OCI-LY1 (cell line): ENCODE measurements around the gene RHBDF2.

Experiments
- H2AFZ ChIP-seq: fragments of 200-600 bp; sonication (generic), shearing (Covaris generic); 2 replicates; pipeline ENCODE4 v1.6.0; 2014; ENCODE audit warnings: antibody characterized with exemption, mild to moderate bottlenecking, low read length
- H3F3A ChIP-seq: fragments of 200-600 bp; sonication (generic), shearing (Covaris generic); 2 replicates; pipeline ENCODE4 v1.6.0; 2014; ENCODE audit warnings: mild to moderate bottlenecking, antibody characterized with exemption, low read length, moderate library complexity; ENCODE audit not compliant: insufficient read depth
- H3K27ac ChIP-seq: fragments of 200-600 bp; sonication (generic); 2 replicates; pipeline ENCODE4 v1.5.1; 2014; ENCODE audit warnings: low read length, mixed run types, mild to moderate bottlenecking, low read depth; ENCODE audit not compliant: poor library complexity, severe bottlenecking
- H3K27me3 ChIP-seq: fragments of 200-600 bp; sonication (generic); 2 replicates; pipeline ENCODE4 v1.6.0; 2014; ENCODE audit warnings: antibody characterized with exemption, mild to moderate bottlenecking, low read length, moderate library complexity; ENCODE audit not compliant: insufficient read depth
- H3K36me3 ChIP-seq: fragments of 200-600 bp; sonication (generic); 2 replicates; pipeline ENCODE4 v1.6.1; 2014; ENCODE audit warnings: mild to moderate bottlenecking, antibody characterized with exemption, low read length, moderate library complexity, mixed read lengths; ENCODE audit not compliant: insufficient read depth
- H3K4me1 ChIP-seq: fragments of 200-600 bp; sonication (generic); 2 replicates; pipeline ENCODE4 v1.5.1; 2014; ENCODE audit warnings: mild to moderate bottlenecking, low read length, moderate library complexity; ENCODE audit not compliant: insufficient read depth, severe bottlenecking
- H3K4me2 ChIP-seq: fragments of 200-600 bp; sonication (generic), shearing (Covaris generic); 2 replicates; pipeline ENCODE4 v1.6.1; 2014; ENCODE audit warnings: low read length
- H3K4me3 ChIP-seq: fragments of 200-600 bp; sonication (generic); 2 replicates; pipeline ENCODE4 v1.5.1; 2014; ENCODE audit warnings: low read length, low read depth, mild to moderate bottlenecking, mixed read lengths; ENCODE audit not compliant: poor library complexity, severe bottlenecking
- H3K79me2 ChIP-seq: fragments of 200-600 bp; shearing (Covaris generic); 2 replicates; pipeline ENCODE4 v1.6.1; 2016; ENCODE audit warnings: mixed run types, low read length, mixed read lengths; ENCODE audit not compliant: insufficient read depth
- H3K9ac ChIP-seq: fragments of 200-600 bp; sonication (generic), shearing (Covaris generic); 2 replicates; pipeline ENCODE4 v1.6.1; 2014; ENCODE audit warnings: mild to moderate bottlenecking, low read length, mixed read lengths
- H3K9me2 ChIP-seq: fragments of 200-600 bp; sonication (generic), shearing (Covaris generic); 2 replicates; pipeline ENCODE4 v1.6.1; 2014; ENCODE audit warnings: low read depth, mild to moderate bottlenecking, low read length, mixed read lengths
- H3K9me3 ChIP-seq: fragments of 200-600 bp; shearing (Covaris generic); 2 replicates; pipeline ENCODE4 v1.6.1; 2014; ENCODE audit warnings: low read length, mixed read lengths
- H4K20me1 ChIP-seq: fragments of 200-600 bp; sonication (generic), shearing (Covaris generic); 2 replicates; pipeline ENCODE4 v1.6.0; 2016; ENCODE audit warnings: mild to moderate bottlenecking, low read length; ENCODE audit not compliant: insufficient read depth
- EZH2 ChIP-seq: fragments of 200-600 bp; sonication (generic), shearing (Covaris generic); IDR thresholded peaks from 2 replicates; pipeline ENCODE4 v1.8.0; 2017; ENCODE audit warnings: borderline replicate concordance, mixed run types, mild to moderate bottlenecking, antibody characterized with exemption, low read length, moderate library complexity, mixed read lengths
- TF ChIP-seq, protein P1 (sequence below): fragments of 200-600 bp; sonication (generic), shearing (Covaris generic); IDR thresholded peaks from 2 replicates; pipeline ENCODE4 v1.5.1; 2017; ENCODE audit warnings: mild to moderate bottlenecking, antibody characterized with exemption, low read length, moderate library complexity, mixed read lengths

Gene RHBDF2

DNA sequence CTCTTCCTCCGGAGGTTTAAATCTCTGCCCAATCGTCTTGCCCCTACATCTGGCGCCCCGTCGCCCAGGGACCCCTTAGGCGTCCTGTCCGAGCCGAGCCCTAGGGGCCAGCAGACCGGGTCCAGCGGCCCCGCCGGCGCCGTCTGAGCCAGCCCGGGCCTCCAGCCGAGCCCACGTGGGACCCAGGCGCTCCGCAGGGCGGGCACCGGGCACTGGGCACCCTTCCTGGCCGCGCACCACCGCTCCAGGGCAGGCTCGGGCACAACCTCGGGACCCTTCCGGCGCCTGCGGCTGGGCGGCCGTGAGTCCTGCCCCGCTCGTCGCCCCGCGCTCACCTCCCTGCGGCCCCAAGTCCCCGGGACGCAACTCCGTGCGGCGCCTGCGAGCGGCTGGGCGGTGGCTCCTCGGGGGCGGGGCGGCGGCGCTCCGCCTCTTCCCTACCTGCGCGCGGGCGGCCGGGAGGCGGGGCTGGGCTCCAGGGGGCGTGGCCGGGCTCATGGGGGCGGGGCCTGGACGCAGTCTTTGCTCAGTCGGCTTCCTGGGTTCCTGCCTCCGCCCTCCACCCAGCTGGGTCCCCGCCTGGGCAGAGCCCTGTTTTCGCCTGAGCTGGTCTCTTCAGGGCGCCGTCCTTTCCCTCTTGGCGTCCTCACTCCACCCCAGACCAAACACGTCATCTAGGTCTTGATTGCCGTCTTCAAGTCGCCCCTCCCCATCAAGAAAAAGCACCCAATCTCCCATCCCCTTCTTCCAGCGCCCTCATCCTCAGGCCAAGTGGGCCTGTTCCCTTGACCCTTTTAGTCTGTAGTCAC, at the start of gene RHBDF2:
Gene RHBDF2 (minus strand): TSS at position 406 of the 809 bp plus-strand sequence. CDS start 19,899 bp downstream, outside the sequence.
- Histone ChIP-seq H3F3A (no peaks in the 10 kb centered on the region), H3K9me3 (no peaks in the 10 kb centered on the region), H3K36me3 (no peaks in the 10 kb centered on the region), H3K9ac (peak within 1 kb of the TSS; percentile 72), H3K4me1 (peaks cover 43% of the 10 kb centered on the region), H3K4me3 (peak within 1 kb of the TSS; percentile 85), H3K9me2 (no peaks in the 10 kb centered on the region), H3K27ac (peak within 1 kb of the TSS; percentile 38), H3K27me3 (no peaks in the 10 kb centered on the region), H2AFZ (no peak within 1 kb of the TSS), H3K79me2 (no peaks in the 10 kb centered on the region), H3K4me2 (peak within 1 kb of the TSS; percentile 81), H4K20me1 (no peaks in the 10 kb centered on the region)
- TF ChIP-seq, protein P1, sequence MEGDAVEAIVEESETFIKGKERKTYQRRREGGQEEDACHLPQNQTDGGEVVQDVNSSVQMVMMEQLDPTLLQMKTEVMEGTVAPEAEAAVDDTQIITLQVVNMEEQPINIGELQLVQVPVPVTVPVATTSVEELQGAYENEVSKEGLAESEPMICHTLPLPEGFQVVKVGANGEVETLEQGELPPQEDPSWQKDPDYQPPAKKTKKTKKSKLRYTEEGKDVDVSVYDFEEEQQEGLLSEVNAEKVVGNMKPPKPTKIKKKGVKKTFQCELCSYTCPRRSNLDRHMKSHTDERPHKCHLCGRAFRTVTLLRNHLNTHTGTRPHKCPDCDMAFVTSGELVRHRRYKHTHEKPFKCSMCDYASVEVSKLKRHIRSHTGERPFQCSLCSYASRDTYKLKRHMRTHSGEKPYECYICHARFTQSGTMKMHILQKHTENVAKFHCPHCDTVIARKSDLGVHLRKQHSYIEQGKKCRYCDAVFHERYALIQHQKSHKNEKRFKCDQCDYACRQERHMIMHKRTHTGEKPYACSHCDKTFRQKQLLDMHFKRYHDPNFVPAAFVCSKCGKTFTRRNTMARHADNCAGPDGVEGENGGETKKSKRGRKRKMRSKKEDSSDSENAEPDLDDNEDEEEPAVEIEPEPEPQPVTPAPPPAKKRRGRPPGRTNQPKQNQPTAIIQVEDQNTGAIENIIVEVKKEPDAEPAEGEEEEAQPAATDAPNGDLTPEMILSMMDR = no peak
- TF ChIP-seq EZH2 = no peak

DNA sequence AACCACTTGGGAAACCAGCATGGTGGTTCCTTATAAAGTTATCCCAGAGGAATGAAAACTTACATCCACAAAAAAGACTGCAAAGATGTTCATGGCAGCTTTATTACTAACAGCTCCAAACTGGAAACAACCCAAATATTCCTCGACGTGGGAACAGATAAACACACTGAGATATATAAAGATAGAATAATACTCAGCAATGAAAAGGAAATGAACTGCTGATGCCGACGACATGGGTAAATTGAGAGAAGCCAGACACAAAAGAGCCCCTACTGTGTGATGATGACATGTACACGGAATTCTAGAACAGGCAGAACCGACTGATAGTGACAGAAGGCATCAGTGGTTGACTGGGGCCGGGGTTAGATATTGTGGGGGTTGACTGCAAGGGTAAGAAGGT, 48.3 kb upstream of the RHBDF2 start:
- no peaks in the 10 kb centered on the region for H3K9me2 ChIP-seq
- no peak overlapping the region for H3K4me2 ChIP-seq
- H3K27me3 ChIP-seq = no peaks in the 10 kb centered on the region
- no peaks in the 10 kb centered on the region for H3F3A ChIP-seq
- H4K20me1 ChIP-seq = no peaks in the 10 kb centered on the region
- no peaks in the 10 kb centered on the region for H3K9me3 ChIP-seq
- no peak overlapping the region for H2AFZ ChIP-seq
- H3K9ac ChIP-seq = no peak overlapping the region
- no peaks in the 10 kb centered on the region for H3K36me3 ChIP-seq
- no peak overlapping the region for H3K4me3 ChIP-seq
- no peaks in the 10 kb centered on the region for H3K79me2 ChIP-seq
- H3K4me1 ChIP-seq = no peaks in the 10 kb centered on the region
- H3K27ac ChIP-seq = no peak overlapping the region
- TF ChIP-seq EZH2 = no peak
- TF ChIP-seq, protein P1 = no peak

DNA sequence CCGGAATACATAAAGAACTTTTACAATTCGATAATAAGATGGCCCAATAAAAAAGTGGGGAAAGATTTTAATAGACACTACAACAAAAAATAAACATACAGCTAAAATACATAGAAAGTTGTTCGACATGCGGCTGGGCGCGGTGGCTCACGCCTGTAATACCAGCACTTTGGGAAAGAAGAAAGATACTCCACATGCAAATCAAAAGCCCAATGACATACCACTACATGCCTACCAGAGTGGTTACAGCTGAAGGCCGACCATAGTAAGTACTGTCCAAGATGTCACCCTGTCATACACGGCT, 47.9 kb upstream of the RHBDF2 start:
- Histone ChIP-seq H3K9ac (no peak overlapping the region), H3K36me3 (no peaks in the 10 kb centered on the region), H3K27me3 (no peaks in the 10 kb centered on the region), H2AFZ (no peak overlapping the region), H3F3A (no peaks in the 10 kb centered on the region), H3K9me2 (no peaks in the 10 kb centered on the region), H3K79me2 (no peaks in the 10 kb centered on the region), H3K4me1 (no peaks in the 10 kb centered on the region), H3K4me2 (no peak overlapping the region), H3K4me3 (no peak overlapping the region), H3K27ac (no peak overlapping the region), H3K9me3 (no peaks in the 10 kb centered on the region), H4K20me1 (no peaks in the 10 kb centered on the region)
- TF ChIP-seq, protein P1 = no peak
- TF ChIP-seq EZH2 = no peak
